Forelimb muscle (tissue), 1 donor: ENCODE results near the gene C10orf67. TPM values are rescaled to one million over a fixed set of nuclear protein-coding genes. Genes with fewer than 3 reads are reported as not detected.
"Not testable (repeated sequence)": the region's sequence is repeated elsewhere in the genome, so short reads cannot be mapped to it uniquely, and the experiment has no call there.

Experiments used
- DNase-seq: peaks from one replicate; pipeline ENCODE4 v3.0.0-alpha.2; 2013; ENCODE audit warnings: low read depth
- polyA plus RNA-seq: library from polyadenylated mRNA; unstranded; fragments of 120-200 nt; gene quantifications from one replicate; pipeline ENCODE4 v1.2.1, GENCODE V29; 2013; ENCODE audit not compliant: insufficient read length

C10orf67 gene
- polyA plus RNA-seq, 1 donor: 0.11 TPM

DNA sequence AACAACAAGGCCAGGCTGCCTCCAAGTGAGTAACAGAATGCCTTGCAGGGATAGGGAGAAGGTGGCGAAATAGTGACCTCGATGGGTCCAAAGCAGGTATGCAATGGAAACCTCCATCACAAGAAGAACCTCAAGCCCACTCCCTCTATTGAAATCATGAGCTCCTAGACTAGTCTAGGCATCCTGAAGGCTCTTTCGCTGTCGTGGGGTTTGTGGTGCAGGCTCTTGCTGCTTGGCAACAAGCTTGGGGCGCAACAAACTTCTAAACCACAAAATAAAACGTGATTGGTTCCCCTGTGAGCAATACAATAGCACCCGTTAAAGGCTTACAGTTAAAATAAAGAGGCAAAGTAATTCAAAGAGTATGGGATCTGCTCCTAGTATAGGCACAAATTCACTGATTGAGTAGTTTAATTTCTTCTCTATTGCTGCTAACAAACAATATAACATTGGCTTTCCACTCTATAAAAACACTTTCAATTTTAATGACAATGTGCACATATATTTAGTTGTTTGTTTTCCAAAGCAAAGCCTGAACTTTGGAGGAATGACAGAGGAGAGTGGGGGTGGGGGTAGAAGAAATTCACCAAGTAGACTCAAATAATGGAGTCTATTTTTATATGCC lies 64.1 kb downstream of the C10orf67 start:
- DNase-seq: no peak

- DNase-seq: no peak
Measured at GRCh38 chr10:23275355-23275754, 69.2 kb downstream of the C10orf67 start.

DNA sequence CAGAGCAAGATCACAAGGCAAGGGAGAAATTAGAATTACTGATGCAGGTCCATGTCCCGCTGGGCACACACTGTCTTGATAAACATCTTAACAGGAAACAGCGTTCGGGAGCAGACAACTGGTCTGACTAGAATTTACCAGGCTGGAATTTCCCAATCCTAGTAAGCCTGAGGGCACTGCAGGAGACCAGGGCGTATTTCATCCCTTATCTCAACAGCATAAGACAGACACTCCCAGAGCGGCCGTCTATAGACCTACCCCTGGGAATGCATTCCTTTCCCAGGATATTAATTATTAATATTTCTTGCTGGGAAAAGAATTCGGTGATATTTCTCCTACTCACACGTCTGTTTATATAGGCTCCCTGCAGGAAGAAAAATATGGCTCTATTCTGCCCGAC lies 70.4 kb downstream of the C10orf67 start:
- not testable (repeated sequence) for DNase-seq

- DNase-seq: no peak
Measured at GRCh38 chr10:23270531-23270930, 74.1 kb downstream of the C10orf67 start.

DNA sequence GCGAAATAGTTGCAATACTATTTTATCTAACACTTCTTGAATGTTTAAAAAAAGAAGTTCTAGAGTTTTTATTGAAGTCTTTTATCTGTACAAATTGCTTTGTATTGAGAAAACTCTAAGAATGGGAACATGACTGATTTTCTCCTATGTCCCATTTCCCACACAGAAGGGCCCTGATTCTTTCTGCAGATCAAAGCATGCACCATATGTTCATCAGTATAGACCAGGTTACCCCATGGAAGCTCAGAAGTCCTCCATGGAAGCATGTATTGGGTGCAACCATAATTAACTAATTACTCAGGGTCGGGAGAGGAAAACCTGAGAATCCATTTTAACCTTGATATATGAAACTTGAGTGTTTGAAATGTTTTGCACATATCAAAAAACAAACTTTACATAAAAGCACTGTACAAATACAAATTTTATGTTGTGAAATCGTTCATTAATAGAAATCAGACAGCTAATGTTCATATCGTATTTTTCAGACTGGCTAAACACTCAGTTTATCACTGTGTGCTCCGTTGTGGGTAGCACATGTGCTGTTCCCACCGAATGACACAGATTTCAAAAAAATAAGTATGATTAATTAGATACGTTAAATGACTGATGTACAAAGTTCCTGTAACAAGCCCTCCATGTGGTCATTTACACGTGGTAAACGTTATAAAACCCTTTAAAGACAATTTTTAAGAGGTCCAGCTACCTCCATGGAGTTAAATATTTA lies 81.0 kb downstream of the C10orf67 start:
- no peak for DNase-seq

DNA sequence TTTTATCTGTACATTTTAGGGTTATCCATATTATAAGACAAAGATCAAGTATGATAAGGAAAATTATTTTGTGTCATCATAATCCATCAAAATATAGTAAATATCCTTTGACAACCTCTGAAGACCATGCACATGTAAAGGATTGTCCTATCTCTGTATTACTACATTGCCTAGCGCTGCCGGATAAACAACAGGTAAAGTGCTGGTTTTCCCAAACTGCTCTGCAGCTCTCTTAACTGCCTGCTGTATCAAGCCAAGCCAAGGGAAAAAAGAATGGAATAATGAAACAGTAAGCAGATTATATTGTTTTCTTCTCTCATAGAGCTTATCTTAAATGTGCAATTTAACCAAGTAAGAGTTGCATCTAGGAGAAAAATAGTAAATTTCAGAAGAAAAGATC lies 81.7 kb downstream of the C10orf67 start:
- DNase-seq: no peak

DNA sequence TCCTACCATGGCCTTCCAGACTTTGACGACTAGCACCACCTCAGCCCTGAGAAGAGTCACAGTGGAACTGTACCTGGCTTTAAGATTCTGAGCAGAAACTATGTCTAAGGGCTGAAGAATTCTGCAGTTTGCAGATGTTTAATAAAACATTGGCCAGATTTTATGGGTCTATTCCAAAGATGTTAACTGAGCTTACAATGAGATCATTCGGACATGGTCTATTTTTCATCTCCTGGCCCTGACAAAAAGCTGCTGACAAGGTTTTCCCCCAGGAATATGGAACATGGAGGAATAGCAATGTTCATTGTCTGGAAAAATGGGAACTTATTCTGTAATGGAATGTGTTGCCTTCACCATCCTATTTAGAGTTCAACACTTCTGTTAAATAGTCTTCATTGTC lies 86.1 kb downstream of the C10orf67 start:
- DNase-seq: peak; percentile 25

DNA sequence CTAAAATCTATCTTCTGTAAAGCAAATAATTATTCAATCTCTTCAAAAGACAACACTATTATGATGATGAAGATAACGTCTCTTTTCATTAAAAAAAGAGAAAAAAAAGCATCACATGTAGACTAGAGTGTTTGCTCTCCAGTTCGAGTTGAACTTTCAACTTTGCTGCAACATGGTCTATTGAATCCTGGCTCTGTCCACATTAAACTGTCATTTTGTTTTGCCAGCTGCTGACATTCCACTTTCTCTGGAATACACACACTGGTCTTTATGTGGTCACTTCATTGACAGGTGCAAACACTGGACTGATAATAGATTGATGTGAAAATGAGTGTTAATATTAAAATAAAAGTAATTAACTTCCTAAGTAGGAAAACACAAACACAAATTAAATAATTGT lies 90.8 kb downstream of the C10orf67 start:
- DNase-seq: no peak

DNA sequence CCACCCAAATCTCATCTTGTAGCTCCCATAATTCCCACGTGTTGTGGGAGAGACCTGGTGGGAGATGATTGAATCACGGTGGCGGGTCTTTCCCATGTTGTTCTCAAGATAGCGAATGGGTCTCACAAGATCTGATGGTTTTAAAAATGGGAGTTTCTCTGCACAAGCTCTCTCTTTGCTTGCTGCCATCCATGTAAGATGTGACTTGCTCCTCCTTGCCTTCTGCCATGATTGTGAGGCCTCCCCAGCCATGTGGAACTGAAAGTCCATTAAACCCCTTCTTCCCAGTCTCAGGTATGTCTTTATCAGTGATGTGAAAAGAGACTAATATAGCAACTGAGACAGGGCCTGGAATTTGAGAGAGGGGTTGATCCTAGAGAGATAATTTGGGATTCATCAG lies 91.7 kb downstream of the C10orf67 start:
- not testable (repeated sequence) for DNase-seq

DNA sequence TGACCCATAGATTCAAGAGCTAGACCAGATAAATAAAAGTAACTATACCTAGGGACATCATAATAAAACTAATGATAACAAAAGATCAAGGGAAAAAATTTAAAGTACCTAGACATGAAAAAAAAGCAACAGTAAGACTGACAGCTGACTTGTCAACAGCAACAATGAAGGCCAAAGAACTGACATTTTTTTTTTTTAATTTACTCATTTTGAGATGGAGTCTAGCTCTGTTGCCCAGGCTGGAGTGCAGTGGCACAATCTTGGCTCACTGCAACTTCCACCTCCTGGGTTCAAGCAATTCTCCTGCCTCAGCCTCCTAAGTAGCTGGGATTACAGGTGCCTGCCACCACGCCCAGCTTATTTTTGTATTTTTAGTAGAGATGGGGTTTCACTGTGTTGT lies 102.8 kb downstream of the C10orf67 start:
- not testable (repeated sequence) for DNase-seq

DNA sequence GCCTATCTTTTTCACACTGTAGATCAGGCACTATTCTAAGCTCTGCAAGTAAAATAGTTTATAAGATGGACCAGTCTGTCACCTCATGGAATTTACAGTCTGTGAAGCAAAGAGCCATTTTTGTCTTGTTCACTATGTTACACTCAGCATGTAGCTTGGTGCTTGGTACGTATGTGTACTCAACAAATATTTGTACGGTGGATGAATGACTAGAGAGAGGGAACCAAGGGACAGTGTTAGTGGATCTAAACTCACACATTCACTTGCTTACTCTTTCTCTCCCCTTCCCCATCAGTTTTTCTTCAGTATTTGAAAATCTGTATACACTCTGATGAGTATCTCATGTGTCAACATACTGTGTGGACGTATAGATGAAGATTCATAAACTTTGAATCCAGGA lies 106.6 kb downstream of the C10orf67 start:
- DNase-seq: no peak

GRCh38 chr10:23230582-23230981 lies 114.0 kb downstream of the C10orf67 start:
- DNase-seq: no peak

GRCh38 chr10:23217471-23217870 lies 127.1 kb downstream of the C10orf67 start:
- no peak for DNase-seq

DNA sequence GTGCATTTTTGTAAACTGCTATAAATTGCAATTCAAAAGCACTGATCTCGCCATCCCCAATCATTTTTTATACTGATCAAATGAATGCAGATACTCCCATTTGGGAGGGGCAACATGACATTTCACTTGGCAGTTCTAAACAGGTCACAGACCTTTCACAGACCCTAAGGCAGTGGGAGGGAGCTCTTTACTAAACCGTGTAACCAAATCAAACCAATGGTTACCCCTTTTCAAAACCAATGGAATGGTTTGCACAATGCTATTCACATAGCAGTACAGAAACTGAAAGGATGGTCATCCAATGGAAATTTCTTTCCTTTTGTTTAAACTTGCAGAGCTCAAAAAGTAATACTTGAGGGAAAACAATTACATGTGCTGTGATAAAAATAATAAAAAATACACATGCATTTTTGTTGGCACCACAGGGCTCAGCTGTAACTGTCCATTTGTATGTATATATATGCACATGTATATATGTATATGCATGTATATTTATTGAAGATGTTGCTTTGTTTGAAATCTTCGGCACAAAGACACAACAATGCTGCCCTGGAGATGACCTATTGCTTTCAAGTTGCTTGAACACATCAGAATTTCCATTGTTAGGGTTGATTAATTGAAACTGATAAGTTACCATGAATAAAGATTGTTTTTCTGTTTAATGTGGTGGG lies 138.5 kb downstream of the C10orf67 start:
- DNase-seq: no peak

DNA sequence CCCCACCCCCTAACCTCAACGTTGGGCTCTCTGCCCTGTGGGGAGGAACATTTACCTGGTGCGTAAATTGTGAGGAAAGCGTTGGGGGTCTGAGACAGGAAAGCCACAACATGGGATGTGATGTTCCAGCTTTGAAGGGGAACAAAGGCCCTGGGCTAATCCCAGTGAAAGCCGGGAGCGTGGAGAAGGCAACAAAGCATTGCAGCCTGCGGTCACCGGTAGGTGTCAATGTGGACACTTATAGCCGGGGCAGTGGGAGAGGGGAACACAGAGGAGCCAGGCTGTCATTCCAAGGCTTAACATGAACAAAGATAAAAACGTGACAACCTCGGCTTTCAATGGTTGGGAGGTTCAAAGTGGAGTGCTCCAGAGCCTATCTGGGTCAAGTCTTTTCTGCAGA lies 139.8 kb downstream of the C10orf67 start:
- no peak for DNase-seq

DNA sequence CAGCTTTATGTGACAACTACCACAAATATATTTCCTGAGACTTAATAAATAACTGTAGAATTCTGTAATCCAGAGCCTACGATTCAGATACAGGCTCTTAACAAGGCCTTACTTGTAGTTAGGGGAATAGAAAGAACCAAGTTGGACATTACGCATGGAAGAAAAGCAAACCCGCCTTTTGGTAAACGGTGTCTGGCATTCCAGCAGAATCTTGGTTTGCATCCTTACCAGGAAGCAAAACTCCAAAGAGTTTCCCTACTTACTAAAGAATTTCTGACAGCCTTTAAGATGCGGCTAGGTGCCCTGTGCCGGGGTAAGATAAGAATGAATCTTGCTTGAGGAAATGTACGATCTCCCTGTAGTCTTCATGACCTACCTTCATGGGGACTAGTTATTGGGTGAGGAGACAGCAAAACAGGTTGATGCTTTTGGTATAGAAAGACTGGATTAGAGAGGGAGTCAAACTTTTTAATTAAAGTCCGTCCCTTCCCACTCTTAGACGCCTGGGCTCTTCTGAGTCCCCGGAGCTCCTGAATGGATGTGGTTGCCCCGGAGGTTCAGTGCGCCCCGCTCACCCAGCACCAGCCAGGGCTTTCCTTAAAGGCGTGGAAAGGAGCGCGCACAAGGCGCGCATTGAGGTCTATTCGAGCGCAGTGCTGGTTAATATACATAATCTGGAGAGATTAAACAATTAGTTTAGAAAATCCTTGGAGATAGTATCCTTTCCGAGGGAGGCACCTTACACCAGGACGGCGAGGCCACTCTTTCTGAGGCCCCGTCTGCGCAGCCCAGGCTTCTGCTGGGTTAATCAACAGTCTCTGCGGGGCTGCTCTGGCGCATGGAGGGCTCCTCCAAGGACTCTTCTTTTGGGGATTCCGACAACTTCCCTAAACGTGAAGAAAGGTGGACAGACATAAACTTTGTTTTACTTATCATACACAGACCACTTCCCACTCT lies 140.9 kb downstream of the C10orf67 start:
- DNase-seq: no peak

DNA sequence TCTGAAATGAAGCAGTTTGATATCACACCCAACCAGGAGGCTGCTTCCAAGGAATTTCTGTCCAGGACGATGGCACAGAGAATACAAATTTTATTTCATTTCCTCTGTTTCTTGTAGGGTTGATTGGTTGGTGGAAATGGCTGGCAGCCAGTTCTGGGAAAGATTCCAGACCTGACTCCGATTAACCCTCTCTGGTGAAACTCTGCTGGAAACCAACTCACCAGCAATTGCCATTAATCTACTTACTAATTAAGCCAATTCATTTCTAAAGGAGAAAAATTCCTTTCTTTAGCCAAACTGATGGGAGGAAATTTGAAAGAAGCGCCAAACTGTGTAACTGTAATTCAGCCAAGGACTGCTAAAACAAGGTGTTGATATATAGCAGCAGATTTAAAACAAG lies 141.8 kb downstream of the C10orf67 start:
- no peak for DNase-seq

GRCh38 chr10:23201837-23202236 lies 142.8 kb downstream of the C10orf67 start:
- no peak for DNase-seq

- DNase-seq: no peak
Measured at GRCh38 chr10:23200997-23201652, 143.5 kb downstream of the C10orf67 start.

DNA sequence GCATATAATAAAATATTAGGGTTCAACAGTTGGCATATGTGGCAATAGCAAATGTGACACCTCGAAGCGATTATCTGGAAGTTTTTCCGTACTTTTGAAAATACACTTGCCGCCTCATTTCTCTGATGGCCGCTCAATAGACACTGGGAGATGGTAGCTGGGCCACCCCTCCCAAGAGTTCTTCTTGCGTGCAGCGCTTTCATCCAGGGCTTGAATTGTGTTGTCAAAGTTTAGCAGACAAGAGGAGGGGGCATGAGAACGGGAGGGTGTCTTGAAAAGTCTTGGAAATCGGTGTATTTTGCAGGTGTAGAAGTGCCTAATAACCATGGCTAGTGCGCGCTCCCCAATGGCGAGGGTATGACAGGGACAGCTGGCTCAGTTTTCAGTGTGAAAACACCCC lies 144.0 kb downstream of the C10orf67 start:
- no peak for DNase-seq

DNA sequence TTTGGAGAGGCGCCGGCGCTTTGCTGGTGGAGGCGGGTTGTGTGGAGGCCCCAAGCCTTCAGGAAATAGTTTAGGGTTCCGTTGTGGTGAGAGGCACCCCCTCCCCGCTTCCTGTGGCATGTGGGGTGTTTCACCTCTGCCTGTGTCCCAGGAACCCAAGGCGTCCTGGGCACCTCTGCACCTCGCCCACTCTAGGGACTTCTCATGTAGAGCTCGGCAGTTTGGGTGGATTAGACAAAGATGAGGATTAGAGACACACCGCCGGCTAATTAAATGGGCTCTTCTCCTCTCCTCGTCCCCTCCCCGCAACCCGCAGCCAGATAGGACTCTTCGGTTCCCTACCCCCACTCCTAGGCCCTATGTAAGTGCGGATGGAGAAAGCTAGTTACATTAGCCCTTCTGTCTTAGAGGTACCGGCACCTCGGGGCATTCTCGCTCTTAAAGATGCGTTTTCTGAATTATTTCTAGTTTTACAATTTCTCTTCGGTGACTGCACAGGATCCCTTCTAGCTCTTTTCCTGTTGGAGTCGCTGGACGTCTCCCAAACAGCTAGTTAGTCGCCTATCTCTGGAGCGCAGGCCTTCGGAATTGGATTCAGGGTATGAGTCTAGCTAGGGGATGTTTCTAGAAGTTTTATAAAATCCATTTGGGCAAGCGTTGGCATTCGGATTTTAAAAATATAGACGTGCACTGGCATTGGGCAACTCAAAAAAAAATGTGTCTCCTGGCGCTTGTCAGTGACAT lies 144.7 kb downstream of the C10orf67 start:
- DNase-seq: no peak
